ENCODE measurements around the gene KRTAP27-1.

- TF ChIP-seq CTCF (IDR thresholded peaks at IDR 0.05; ENCODE audit: low read depth, low read length, poor library complexity, severe bottlenecking) (peak; percentile 78), EZH2phosphoT487 (IDR thresholded peaks at IDR 0.05; ENCODE audit: borderline replicate concordance, low read length) (no peak)
These were observed 3.5 kb upstream of the KRTAP27-1 start for GRCh38 chr21:30340714-30341573.
